GM19240 (cell line): ENCODE data around the gene RPL28.

Source experiments
- DNase-seq: peaks from one replicate; pipeline ENCODE4 v3.0.0; 2011; ENCODE audit warnings: low spot score; ENCODE audit not compliant: insufficient read length

Gene RPL28

GRCh38 chr19:55373306-55373992, 12.3 kb upstream of the RPL28 start:
- DNase-seq, result no peak

- DNase-seq, result no peak
Observed at GRCh38 chr19:55373993-55374757, 11.6 kb upstream of the RPL28 start.

DNA sequence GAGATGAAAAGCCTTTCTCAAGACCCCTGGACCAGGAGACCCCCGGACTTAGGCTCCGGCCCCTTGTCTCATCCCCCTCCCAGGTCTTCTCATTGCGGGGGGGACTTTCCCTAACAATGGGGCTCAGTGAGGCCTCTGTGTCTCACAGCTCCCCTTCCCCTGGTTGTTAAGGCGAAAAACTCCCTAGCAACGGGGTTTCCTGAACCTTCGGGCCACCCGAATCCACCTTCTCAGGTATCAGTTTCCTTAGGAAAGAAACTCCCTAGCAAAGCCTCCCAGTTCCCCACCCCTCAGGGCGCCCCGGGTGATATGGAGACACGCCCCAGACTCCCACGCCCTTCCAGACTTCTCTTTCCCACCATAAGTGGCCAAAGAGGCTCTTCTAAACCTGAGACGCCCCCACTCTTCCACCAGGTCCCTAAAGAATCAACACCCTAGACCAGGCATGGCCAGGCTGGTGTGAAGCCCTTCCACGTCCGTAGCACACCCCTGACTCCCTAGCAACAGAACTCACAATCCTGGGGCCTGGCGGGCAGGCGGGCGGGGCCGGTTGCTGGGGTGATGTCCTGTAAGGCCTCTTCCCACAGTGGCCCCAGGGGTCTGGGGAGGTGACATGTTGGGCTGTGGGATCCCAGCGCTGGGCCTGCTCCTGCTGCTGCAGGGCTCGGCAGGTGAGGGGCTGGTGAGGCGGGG, 9.3 kb upstream of the RPL28 start, which contains the start of gene TMEM190:
Gene TMEM190 (plus strand): TSS at position 586 of the 693 bp plus-strand sequence. CDS start 28 bp downstream, at position 614.
- no peak for DNase-seq

GRCh38 chr19:55377356-55378131, 8.2 kb upstream of the RPL28 start:
- no peak for DNase-seq

- no peak for DNase-seq
Observed at GRCh38 chr19:55379174-55379573, 6.6 kb upstream of the RPL28 start.

GRCh38 chr19:55382013-55382412, 3.7 kb upstream of the RPL28 start:
- no peak for DNase-seq

- no peak for DNase-seq
Observed at GRCh38 chr19:55382522-55383054, 3.1 kb upstream of the RPL28 start.

DNA sequence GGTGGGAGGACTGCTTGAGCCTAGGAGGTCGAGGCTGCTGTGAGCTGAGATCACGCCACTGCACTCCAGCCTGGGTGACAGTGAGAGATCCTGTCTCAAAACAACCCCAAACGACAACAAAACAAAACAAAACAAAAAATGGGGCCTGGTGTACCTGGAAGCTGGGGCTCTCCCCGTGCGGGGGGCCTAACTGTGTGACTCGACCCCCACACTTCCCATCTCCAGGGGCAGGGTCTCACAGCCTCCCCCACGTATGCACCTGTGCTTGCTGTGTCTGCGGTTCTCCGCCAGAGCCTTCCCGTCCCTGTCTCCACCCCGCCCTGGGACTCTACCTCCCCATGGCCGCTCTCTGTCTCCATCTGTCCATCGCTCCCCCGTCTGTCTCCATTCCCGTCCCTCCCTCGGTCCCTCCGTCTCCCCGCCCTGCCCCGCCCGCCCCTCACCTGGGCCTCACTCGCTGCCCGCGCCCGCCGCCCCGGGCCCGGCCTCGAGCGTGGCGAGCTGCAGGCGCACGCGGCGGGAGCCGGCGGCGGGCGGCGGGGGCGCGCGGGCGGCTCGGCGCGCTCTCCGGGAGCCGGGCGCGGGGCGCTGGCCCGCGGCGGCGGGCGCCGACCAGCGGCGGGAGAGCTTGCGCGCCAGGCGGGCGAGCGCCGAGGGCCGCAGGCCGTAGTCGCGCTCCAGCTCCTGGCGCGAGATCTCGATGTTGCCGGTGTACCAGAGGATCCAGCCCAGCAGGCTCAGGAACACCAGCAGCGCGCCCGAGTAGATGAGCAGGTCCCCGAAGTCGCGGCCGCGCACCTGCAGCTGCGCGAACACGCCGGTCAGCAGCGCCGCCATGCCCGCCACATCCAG, 2.2 kb upstream of the RPL28 start:
- DNase-seq, result peak; percentile 81

GRCh38 chr19:55384131-55384919, 1.4 kb upstream of the RPL28 start, which contains the start of gene TMEM238:
TSS of gene TMEM238 (minus strand) at chr19:55384292. CDS start at chr19:55384259, 33 bp downstream.
- no peak for DNase-seq

GRCh38 chr19:55384920-55385723, 610 bp upstream of the RPL28 start:
- DNase-seq, result peak; percentile 97

- DNase-seq, result no peak
Observed at GRCh38 chr19:55386493-55386971, 800 bp downstream of the RPL28 start.

- no peak for DNase-seq
Observed at GRCh38 chr19:55387736-55388497, 2.2 kb downstream of the RPL28 start.

DNA sequence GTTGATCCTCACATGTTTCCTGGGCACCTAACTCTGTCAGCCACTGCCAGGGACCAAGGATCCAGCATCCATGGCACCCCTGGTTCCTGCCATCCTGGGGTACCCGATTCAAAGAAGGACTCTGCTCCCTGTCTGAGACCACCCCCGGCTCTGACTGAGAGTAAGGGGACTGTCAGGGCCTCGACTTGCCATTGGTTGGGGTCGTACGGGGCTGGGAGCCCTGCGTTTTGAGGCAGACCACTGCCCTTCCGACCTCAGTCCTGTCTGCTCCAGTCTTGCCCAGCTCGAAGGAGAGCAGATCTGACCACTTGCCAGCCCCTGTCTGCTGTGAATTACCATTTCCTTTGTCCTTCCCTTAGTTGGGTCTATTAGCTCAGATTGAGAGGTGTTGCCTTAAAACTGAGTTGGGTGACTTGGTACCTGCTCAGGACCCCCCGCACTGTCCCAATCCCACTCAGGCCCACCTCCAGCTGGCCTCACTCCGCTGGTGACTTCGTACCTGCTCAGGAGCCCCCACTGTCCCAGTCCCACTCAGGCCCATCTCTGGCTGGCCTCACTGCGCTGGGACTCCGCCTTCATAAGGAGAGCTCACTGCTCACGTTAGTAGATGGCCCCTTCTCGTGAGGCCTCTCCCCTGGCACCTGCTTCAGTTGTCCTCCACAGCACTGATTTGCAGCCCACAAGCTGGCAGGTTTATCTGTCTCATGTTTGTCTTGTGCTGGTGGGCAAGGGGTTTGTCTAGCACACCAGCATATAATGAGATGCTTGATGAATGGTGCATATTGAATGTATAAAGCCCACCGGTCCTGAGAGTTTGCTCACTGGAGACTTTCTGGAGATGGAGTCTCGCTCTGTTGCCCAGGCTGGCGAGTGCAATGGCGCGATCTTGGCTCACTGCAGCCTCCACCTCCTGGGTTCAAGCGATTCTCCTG, 3.9 kb downstream of the RPL28 start:
- no peak for DNase-seq

GRCh38 chr19:55390461-55390880, 4.7 kb downstream of the RPL28 start:
- DNase-seq, result no peak

DNA sequence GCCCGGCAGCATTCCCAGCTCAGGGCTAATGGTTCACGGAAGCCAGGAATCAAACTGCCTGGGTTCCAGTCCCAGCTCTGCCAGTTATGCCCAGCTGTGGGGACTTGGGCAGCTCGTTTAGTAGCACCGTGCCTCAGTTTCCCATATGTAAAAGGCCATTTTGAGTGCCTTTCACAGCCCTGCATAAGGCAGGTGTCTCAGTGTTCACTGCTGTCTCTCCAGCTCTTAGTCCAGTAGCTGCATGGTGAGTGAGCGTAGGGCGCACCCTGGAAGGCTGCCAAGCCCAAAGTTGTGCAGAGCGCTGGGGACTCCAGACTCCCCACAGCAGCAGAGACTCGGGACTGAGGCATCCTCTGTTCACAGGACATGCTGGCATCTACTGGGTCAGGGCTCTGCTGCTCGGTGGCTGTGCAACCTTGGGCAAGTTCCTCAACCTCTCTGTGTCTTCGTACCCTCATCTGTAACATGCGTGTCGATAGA, 5.5 kb downstream of the RPL28 start:
- DNase-seq, result no peak
